ENCODE measurements around the gene CYTL1.

The CYTL1 gene

GRCh38 chr4:5030221-5030620 is 11.0 kb upstream of the CYTL1 start:
- DNase-seq (ENCODE audit: low read depth, low spot score): no peak
- TF ChIP-seq CTCF (IDR thresholded peaks at IDR 0.05; ENCODE audit: insufficient read depth, low read length, missing control alignments): no peak
- ChIA-PET POLR2A (no interaction called here), CTCF (no interaction called here)
- H3K4me3 ChIP-seq (ENCODE audit: low read depth, low read length): no peak overlapping the region

DNA sequence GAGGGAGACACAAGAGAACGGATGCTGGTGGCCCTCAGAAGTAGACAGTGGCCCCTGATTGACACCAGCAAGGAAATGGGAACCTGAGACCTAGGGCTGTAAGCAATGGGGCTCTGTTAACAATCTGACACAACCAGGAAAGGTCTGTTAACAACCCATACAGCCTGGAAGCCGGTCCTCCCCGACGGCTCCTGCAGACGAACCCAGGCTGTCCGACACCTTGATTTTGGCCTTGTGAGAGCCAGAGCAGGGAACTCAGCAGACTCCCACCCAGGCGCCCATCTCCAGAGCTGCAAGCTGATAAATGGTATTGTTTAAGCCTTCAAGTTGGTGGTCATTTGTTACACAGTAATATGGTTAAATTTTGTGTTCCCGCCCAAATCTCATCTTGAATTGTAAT is 10.2 kb upstream of the CYTL1 start:
- DNase-seq (ENCODE audit: low read depth, low spot score): no peak
- ChIA-PET POLR2A (no interaction called here), CTCF (interaction anchor here (0.8 kb wide), 1 partner anchor 25 kb away, joined by 3 read pairs; no protein-coding TSS in a partner anchor)
- H3K4me3 ChIP-seq (ENCODE audit: low read depth, low read length): no peak overlapping the region
- TF ChIP-seq CTCF (IDR thresholded peaks at IDR 0.05; ENCODE audit: insufficient read depth, low read length, missing control alignments): no peak

- POLR2A ChIA-PET: no interaction called here
- TF ChIP-seq CTCF (IDR thresholded peaks at IDR 0.05; ENCODE audit: insufficient read depth, low read length, missing control alignments): no peak
- no peak for DNase-seq (ENCODE audit: low read depth, low spot score)
- H3K4me3 ChIP-seq (ENCODE audit: low read depth, low read length): no peak overlapping the region
- CTCF ChIA-PET: no interaction called here
Measured at GRCh38 chr4:5028480-5028879, 9.2 kb upstream of the CYTL1 start.

GRCh38 chr4:5027346-5027745 is 8.1 kb upstream of the CYTL1 start:
- POLR2A ChIA-PET: no interaction called here
- H3K4me3 ChIP-seq (ENCODE audit: low read depth, low read length): no peak overlapping the region
- no peak for TF ChIP-seq CTCF (IDR thresholded peaks at IDR 0.05; ENCODE audit: insufficient read depth, low read length, missing control alignments)
- no peak for DNase-seq (ENCODE audit: low read depth, low spot score)
- CTCF ChIA-PET: interaction anchor here (1.6 kb wide), 1 partner anchor 19 kb away, joined by 3 read pairs; no protein-coding TSS in a partner anchor

GRCh38 chr4:5026371-5026770 is 7.1 kb upstream of the CYTL1 start:
- ChIA-PET POLR2A (no interaction called here), CTCF (no interaction called here)
- TF ChIP-seq CTCF (IDR thresholded peaks at IDR 0.05; ENCODE audit: insufficient read depth, low read length, missing control alignments): no peak
- no peak for DNase-seq (ENCODE audit: low read depth, low spot score)
- H3K4me3 ChIP-seq (ENCODE audit: low read depth, low read length): no peak overlapping the region

- H3K4me3 ChIP-seq (ENCODE audit: low read depth, low read length): no peak overlapping the region
- peak; percentile 21 for DNase-seq (ENCODE audit: low read depth, low spot score)
- ChIA-PET POLR2A (no interaction called here), CTCF (interaction anchor here (1.2 kb wide), 1 partner anchor 435 kb away, joined by 4 read pairs; no protein-coding TSS in a partner anchor)
- no peak for TF ChIP-seq CTCF (IDR thresholded peaks at IDR 0.05; ENCODE audit: insufficient read depth, low read length, missing control alignments)
Measured at GRCh38 chr4:5024673-5025072, 5.4 kb upstream of the CYTL1 start.
